ENCODE results near the gene CD3E. TPM values are rescaled to one million over a fixed set of nuclear protein-coding genes. Genes with fewer than 3 reads are reported as not detected.
"Not testable (repeated sequence)": the region's sequence is repeated elsewhere in the genome, so short reads cannot be mapped to it uniquely, and the experiment has no call there.

Gene CD3E
- polyA plus RNA-seq, 1 donor: 0.54 TPM

- no peak for DNase-seq (ENCODE audit: low read depth)
Observed at GRCh38 chr11:118290923-118291322, 13.6 kb upstream of the CD3E start.

- DNase-seq (ENCODE audit: low read depth): no peak
Observed at GRCh38 chr11:118291477-118292135, 12.9 kb upstream of the CD3E start.

- no peak for DNase-seq (ENCODE audit: low read depth)
Observed at GRCh38 chr11:118294053-118294452, 10.5 kb upstream of the CD3E start.

- no peak for DNase-seq (ENCODE audit: low read depth)
Observed at GRCh38 chr11:118295199-118295598, 9.3 kb upstream of the CD3E start.

- DNase-seq (ENCODE audit: low read depth): no peak
Observed at GRCh38 chr11:118295815-118296454, 8.6 kb upstream of the CD3E start.

GRCh38 chr11:118301600-118302195 is 2.8 kb upstream of the CD3E start:
- no peak for DNase-seq (ENCODE audit: low read depth)

- DNase-seq (ENCODE audit: low read depth): no peak
Observed at GRCh38 chr11:118304227-118304567, 333 bp upstream of the CD3E start.

GRCh38 chr11:118305726-118306125 is 1.2 kb downstream of the CD3E start:
- no peak for DNase-seq (ENCODE audit: low read depth)

GRCh38 chr11:118306556-118306955 is 2.0 kb downstream of the CD3E start:
- DNase-seq (ENCODE audit: low read depth): no peak

- not testable (repeated sequence) for DNase-seq (ENCODE audit: low read depth)
Observed at GRCh38 chr11:118308995-118309528, 4.5 kb downstream of the CD3E start.

- DNase-seq (ENCODE audit: low read depth): no peak
Observed at GRCh38 chr11:118310271-118310670, 5.7 kb downstream of the CD3E start.

GRCh38 chr11:118310781-118311485 is 6.4 kb downstream of the CD3E start:
- no peak for DNase-seq (ENCODE audit: low read depth)

- DNase-seq (ENCODE audit: low read depth): no peak
Observed at GRCh38 chr11:118311518-118311917, 7.0 kb downstream of the CD3E start.

GRCh38 chr11:118312328-118312727 is 7.8 kb downstream of the CD3E start:
- DNase-seq (ENCODE audit: low read depth): no peak

GRCh38 chr11:118313242-118313641 is 8.7 kb downstream of the CD3E start:
- no peak for DNase-seq (ENCODE audit: low read depth)

GRCh38 chr11:118314988-118315411 is 10.5 kb downstream of the CD3E start:
- no peak for DNase-seq (ENCODE audit: low read depth)

- DNase-seq (ENCODE audit: low read depth): no peak
Observed at GRCh38 chr11:118318124-118318523, 13.6 kb downstream of the CD3E start.

- no peak for DNase-seq (ENCODE audit: low read depth)
Observed at GRCh38 chr11:118318581-118319336, 14.2 kb downstream of the CD3E start.

- DNase-seq (ENCODE audit: low read depth): no peak
Observed at GRCh38 chr11:118319337-118319707, 14.8 kb downstream of the CD3E start.

GRCh38 chr11:118320515-118320914 is 16.0 kb downstream of the CD3E start:
- DNase-seq (ENCODE audit: low read depth): no peak

GRCh38 chr11:118321386-118322082 is 17.0 kb downstream of the CD3E start:
- DNase-seq (ENCODE audit: low read depth): no peak

All from forelimb muscle (tissue), 1 donor.